Suprapubic skin (tissue), 3 donors: ENCODE results near the gene DLG1.

Source experiments
- CTCF ChIP-seq, 2 donors: fragments of 200-600 bp in 1 of 2; fragments of 450-650 bp in 1 of 2; sonication (generic) in 1 of 2; IDR thresholded peaks; one replicate each; pipeline ENCODE4 v1.5.1; 2016 to 2019; ENCODE audit warnings: antibody characterized with exemption in 2 of 2, mild to moderate bottlenecking in 1 of 2, moderate library complexity in 1 of 2
- EP300 ChIP-seq: sonication (generic); formaldehyde crosslinking; IDR thresholded peaks from one replicate; pipeline ENCODE4 v1.6.1; 2017; ENCODE audit warnings: antibody characterized with exemption

GRCh38 chr3:197144188-197144587 lies 154.2 kb downstream of the DLG1 start:
- TF ChIP-seq CTCF (IDR thresholded peaks at IDR 0.05): no peak
- TF ChIP-seq EP300: no peak
